Activated naive CD4-positive, alpha-beta T cell treated with anti-CD3 and anti-CD28 coated beads for 36 hours (primary cell): Measurements from ENCODE around the gene CDH24. TPM values are rescaled to one million over a fixed set of nuclear protein-coding genes. Genes with fewer than 3 reads are reported as not detected.
A peak's percentile ranks its signal among the peaks of the same experiment; 100 is the strongest.

Experiments
- CTCF ChIA-PET: fragments of 350-600 bp; sonication (Branson Sonifier 250); formaldehyde crosslinking; loops from one replicate; lab custom pipeline; 2021; ENCODE audit warnings: antibody characterized with exemption; lab: Charles Lee
- DNase-seq: peaks from one replicate; pipeline ENCODE4 v3.0.0-alpha.2; 2020
- H3K27ac Mint-ChIP-seq: one replicate; pipeline ENCODE4 v1.8.0; 2021; ENCODE audit warnings: mild to moderate bottlenecking, mixed read lengths
- H3K27me3 Mint-ChIP-seq: one replicate; pipeline ENCODE4 v1.8.0; 2021; ENCODE audit warnings: low read depth, mixed read lengths
- H3K36me3 Mint-ChIP-seq: one replicate; pipeline ENCODE4 v1.8.0; 2021; ENCODE audit warnings: low read depth, mixed read lengths
- H3K4me1 Mint-ChIP-seq: one replicate; pipeline ENCODE4 v1.8.0; 2021; ENCODE audit warnings: low read depth, mixed read lengths
- H3K4me3 Mint-ChIP-seq: one replicate; pipeline ENCODE4 v1.8.0; 2021; ENCODE audit warnings: mild to moderate bottlenecking, moderate library complexity, mixed read lengths
- H3K9me3 Mint-ChIP-seq: one replicate; pipeline ENCODE4 v1.8.0; 2021; ENCODE audit warnings: mixed read lengths
- intact Hi-C: fragments of 100-400 bp; cut with micrococcal nuclease; formaldehyde crosslinking; loops from one replicate; pipeline ENCODE4 v1.15.1; 2023
- total RNA-seq, 2 experiments: library from RNA; stranded (reverse); gene quantifications; one replicate each; pipeline ENCODE4 v1.2.3, GENCODE V29; 2021

Gene CDH24
- total RNA-seq, 2 experiments from 2014 or later, result 1.3 to 1.4 TPM

- H3K4me1 Mint-ChIP-seq, result peaks cover 41% of the 10 kb centered on the region
- CTCF ChIA-PET, result interaction anchor here (0.7 to 3.6 kb wide), 20 partner anchors 12 to 150 kb away, joined by 3 to 16 read pairs (median 5); partner anchors contain the start of genes ACIN1, AJUBA, C14orf119 and CDH24
- peak overlapping the region; percentile 90 for H3K27ac Mint-ChIP-seq
- H3K4me3 Mint-ChIP-seq, result peak overlapping the region; percentile 96
- H3K9me3 Mint-ChIP-seq, result no peaks in the 10 kb centered on the region
- no peak for DNase-seq
- H3K27me3 Mint-ChIP-seq, result no peaks in the 10 kb centered on the region
- H3K36me3 Mint-ChIP-seq, result peaks cover 31% of the 10 kb centered on the region
- intact Hi-C loops, result loop anchor here (1.0 to 5.0 kb wide), 7 partner anchors 25 to 251 kb away; partner anchors contain the start of genes ACIN1, C14orf119, HOMEZ and PABPN1
These were observed 13.2 kb upstream of the CDH24 start for GRCh38 chr14:23070262-23071129.

- no peaks in the 10 kb centered on the region for H3K27me3 Mint-ChIP-seq
- no peak overlapping the region for H3K27ac Mint-ChIP-seq
- intact Hi-C loops, result loop anchor here (1.0 kb wide), 3 partner anchors 40 to 311 kb away; no protein-coding TSS in a partner anchor
- H3K4me1 Mint-ChIP-seq, result peaks cover 41% of the 10 kb centered on the region
- no peaks in the 10 kb centered on the region for H3K9me3 Mint-ChIP-seq
- peaks cover 31% of the 10 kb centered on the region for H3K36me3 Mint-ChIP-seq
- CTCF ChIA-PET, result interaction anchor here (0.6 to 2.9 kb wide), 49 partner anchors 8 to 297 kb away, joined by 3 to 47 read pairs (median 6); partner anchors contain the start of genes ACIN1, AJUBA, C14orf119 and CDH24
- no peak for DNase-seq
- H3K4me3 Mint-ChIP-seq, result no peak overlapping the region
These were observed 12.1 kb upstream of the CDH24 start for GRCh38 chr14:23069413-23069806.

- no peaks in the 10 kb centered on the region for H3K27me3 Mint-ChIP-seq
- CTCF ChIA-PET, result interaction anchor here (0.6 to 2.9 kb wide), 66 partner anchors 8 to 470 kb away, joined by 3 to 47 read pairs (median 5); partner anchors contain the start of genes ACIN1, AJUBA, C14orf119 and CDH24
- peaks cover 41% of the 10 kb centered on the region for H3K4me1 Mint-ChIP-seq
- no peaks in the 10 kb centered on the region for H3K9me3 Mint-ChIP-seq
- peak; percentile 88 for DNase-seq
- peaks cover 36% of the 10 kb centered on the region for H3K36me3 Mint-ChIP-seq
- intact Hi-C loops, result loop anchor here (1.0 kb wide), 3 partner anchors 40 to 311 kb away; no protein-coding TSS in a partner anchor
- H3K27ac Mint-ChIP-seq, result peak overlapping the region; percentile 30
- H3K4me3 Mint-ChIP-seq, result peak overlapping the region; percentile 15
These were observed 11.6 kb upstream of the CDH24 start for GRCh38 chr14:23068789-23069412.

GRCh38 chr14:23067847-23068788 is 10.8 kb upstream of the CDH24 start:
- intact Hi-C loops, result no loop called here
- H3K27ac Mint-ChIP-seq, result no peak overlapping the region
- H3K4me3 Mint-ChIP-seq, result no peak overlapping the region
- DNase-seq, result no peak
- H3K36me3 Mint-ChIP-seq, result peaks cover 41% of the 10 kb centered on the region
- H3K4me1 Mint-ChIP-seq, result peaks cover 41% of the 10 kb centered on the region
- CTCF ChIA-PET, result interaction anchor here (0.7 to 2.9 kb wide), 65 partner anchors 8 to 471 kb away, joined by 3 to 47 read pairs (median 5); partner anchors contain the start of genes ACIN1, AJUBA, C14orf119 and CDH24
- H3K9me3 Mint-ChIP-seq, result no peaks in the 10 kb centered on the region
- H3K27me3 Mint-ChIP-seq, result no peaks in the 10 kb centered on the region

GRCh38 chr14:23066855-23067744 is 9.8 kb upstream of the CDH24 start:
- Mint-ChIP-seq H3K4me1 (peaks cover 34% of the 10 kb centered on the region), H3K9me3 (no peaks in the 10 kb centered on the region), H3K27me3 (no peaks in the 10 kb centered on the region), H3K4me3 (no peak overlapping the region), H3K36me3 (peaks cover 40% of the 10 kb centered on the region), H3K27ac (no peak overlapping the region)
- intact Hi-C loops, result no loop called here
- DNase-seq, result no peak
- CTCF ChIA-PET, result interaction anchor here (0.6 to 21.5 kb wide), 8 partner anchors 10 to 95 kb away, joined by 3 to 713 read pairs (median 28); partner anchors contain the start of genes AJUBA and CEBPE

GRCh38 chr14:23066368-23066767 is 9.0 kb upstream of the CDH24 start:
- Mint-ChIP-seq H3K4me1 (peaks cover 26% of the 10 kb centered on the region), H3K36me3 (peaks cover 37% of the 10 kb centered on the region), H3K9me3 (no peaks in the 10 kb centered on the region), H3K27ac (no peak overlapping the region), H3K4me3 (no peak overlapping the region), H3K27me3 (no peaks in the 10 kb centered on the region)
- CTCF ChIA-PET, result interaction anchor here (1.1 to 21.5 kb wide), 4 partner anchors 11 to 78 kb away, joined by 5 to 713 read pairs (median 31); partner anchors contain the start of genes AJUBA and CEBPE
- intact Hi-C loops, result no loop called here
- DNase-seq, result no peak

- Mint-ChIP-seq H3K4me3 (no peak overlapping the region), H3K36me3 (peaks cover 40% of the 10 kb centered on the region), H3K9me3 (no peaks in the 10 kb centered on the region), H3K27ac (no peak overlapping the region), H3K4me1 (peaks cover 9% of the 10 kb centered on the region), H3K27me3 (no peaks in the 10 kb centered on the region)
- no peak for DNase-seq
- intact Hi-C loops, result no loop called here
- CTCF ChIA-PET, result interaction anchor here (1.4 to 21.5 kb wide), 4 partner anchors 14 to 89 kb away, joined by 4 to 713 read pairs (median 80); partner anchors contain the start of genes ACIN1 and AJUBA
These were observed 6.3 kb upstream of the CDH24 start for GRCh38 chr14:23063601-23064000.

GRCh38 chr14:23062002-23062401 is 4.7 kb upstream of the CDH24 start:
- Mint-ChIP-seq H3K36me3 (peaks cover 39% of the 10 kb centered on the region), H3K4me3 (no peak overlapping the region), H3K9me3 (no peaks in the 10 kb centered on the region), H3K27me3 (peaks cover under 1% of the 10 kb centered on the region), H3K27ac (no peak overlapping the region), H3K4me1 (peaks cover 10% of the 10 kb centered on the region)
- intact Hi-C loops, result no loop called here
- CTCF ChIA-PET, result interaction anchor here (1.4 to 21.5 kb wide), 3 partner anchors 33 to 87 kb away, joined by 4 to 713 read pairs (median 128); partner anchors contain the start of genes ACIN1 and AJUBA
- no peak for DNase-seq

- no peaks in the 10 kb centered on the region for H3K9me3 Mint-ChIP-seq
- peaks cover 5% of the 10 kb centered on the region for H3K27me3 Mint-ChIP-seq
- no peak overlapping the region for H3K27ac Mint-ChIP-seq
- no peak for DNase-seq
- intact Hi-C loops, result no loop called here
- peaks cover 31% of the 10 kb centered on the region for H3K36me3 Mint-ChIP-seq
- H3K4me1 Mint-ChIP-seq, result peaks cover 18% of the 10 kb centered on the region
- no peak overlapping the region for H3K4me3 Mint-ChIP-seq
- CTCF ChIA-PET, result interaction anchor here (0.6 to 21.5 kb wide), 8 partner anchors 8 to 233 kb away, joined by 3 to 713 read pairs (median 8); partner anchors contain the start of genes ACIN1, AJUBA, C14orf119 and HAUS4
These were observed 3.4 kb upstream of the CDH24 start for GRCh38 chr14:23060536-23061260.
